ENCODE results near the gene GNA14. TPM values are rescaled to one million over a fixed set of nuclear protein-coding genes. Genes with fewer than 3 reads are reported as not detected.

The GNA14 gene
- total and polyA plus RNA-seq, 7 donors: 0.31 to 1.1 (median 0.47) TPM

GRCh38 chr9:77488439-77489126 is 159.5 kb downstream of the GNA14 start:
- intact Hi-C loops (cut with DNase I): no loop called here

GRCh38 chr9:77486968-77487367 is 161.2 kb downstream of the GNA14 start:
- TF ChIP-seq CTCF (IDR thresholded peaks at IDR 0.05): no peak
- H3K27me3 ChIP-seq (ENCODE audit: insufficient read depth in 3 of 3, low read length in 2 of 3): no peaks in the 10 kb centered on the region
- no peak overlapping the region for H3K4me3 ChIP-seq
- ATAC-seq: no peak
- H3K4me1 ChIP-seq: no peaks in the 10 kb centered on the region
- H3K27ac ChIP-seq: no peak overlapping the region
- H3K36me3 ChIP-seq (ENCODE audit: insufficient read depth in 1 of 2, low read depth in 1 of 2): no peaks in the 10 kb centered on the region
- DNase-seq: no peak
- peaks cover 3% of the 10 kb centered on the region for H3K9me3 ChIP-seq
- 24 to 38% (median 31%) methylated on average over 1 of the region's 1 CpG for WGBS, 3 donors
- intact Hi-C loops (cut with DNase I): no loop called here

More at GRCh38 chr9:77488439-77489126, 159.5 kb downstream of the GNA14 start:
- ATAC-seq (no peak), DNase-seq (no peak)
- no peak overlapping the region for H3K4me3 ChIP-seq
- 72 to 88% (median 88%) methylated on average over 1 of the region's 1 CpG for WGBS, 3 donors
- H3K9me3 ChIP-seq: peaks cover 3% of the 10 kb centered on the region
- no peaks in the 10 kb centered on the region for H3K36me3 ChIP-seq (ENCODE audit: insufficient read depth in 1 of 2, low read depth in 1 of 2)
- no peak overlapping the region for H3K27ac ChIP-seq
- H3K4me1 ChIP-seq: no peaks in the 10 kb centered on the region
- H3K27me3 ChIP-seq (ENCODE audit: insufficient read depth in 3 of 3, low read length in 2 of 3): no peaks in the 10 kb centered on the region
- no peak for TF ChIP-seq CTCF (IDR thresholded peaks at IDR 0.05)

GRCh38 chr9:77486463-77486862 is 161.7 kb downstream of the GNA14 start:
- no peak for DNase-seq
- intact Hi-C loops (cut with DNase I): no loop called here
- no peak overlapping the region for H3K4me3 ChIP-seq
- no peaks in the 10 kb centered on the region for H3K36me3 ChIP-seq (ENCODE audit: insufficient read depth in 1 of 2, low read depth in 1 of 2)
- H3K4me1 ChIP-seq: no peaks in the 10 kb centered on the region
- ATAC-seq: no peak
- TF ChIP-seq CTCF (IDR thresholded peaks at IDR 0.05): no peak
- H3K9me3 ChIP-seq: peaks cover 2% of the 10 kb centered on the region
- H3K27ac ChIP-seq: no peak overlapping the region
- H3K27me3 ChIP-seq (ENCODE audit: insufficient read depth in 3 of 3, low read length in 2 of 3): no peaks in the 10 kb centered on the region

- Histone ChIP-seq H3K27ac (no peak overlapping the region), H3K9me3 (no peaks in the 10 kb centered on the region), H3K4me1 (no peaks in the 10 kb centered on the region), H3K4me3 (no peak overlapping the region), H3K27me3 (ENCODE audit: insufficient read depth in 3 of 3, low read length in 2 of 3) (no peaks in the 10 kb centered on the region), H3K36me3 (ENCODE audit: insufficient read depth in 1 of 2, low read depth in 1 of 2) (no peaks in the 10 kb centered on the region)
- no peak for DNase-seq
- TF ChIP-seq CTCF (IDR thresholded peaks at IDR 0.05): no peak
- intact Hi-C loops (cut with DNase I): no loop called here
- 71 to 74% (median 71%) methylated on average over 9 of the region's 9 CpGs for WGBS, 3 donors
- ATAC-seq: no peak
Measured at GRCh38 chr9:77475641-77476473, 172.3 kb downstream of the GNA14 start.
